Bronchial epithelial cell (primary cell): Measurements from ENCODE around the gene ARID5A. TPM values are rescaled to one million over a fixed set of nuclear protein-coding genes. Genes with fewer than 3 reads are reported as not detected.

ENCODE experiments used
- DNase-seq: peaks from one replicate; pipeline ENCODE4 v3.0.0-alpha.2; 2010; ENCODE audit warnings: low read depth
- FAIRE-seq: peaks from 2 replicates; lab custom pipeline; 2011; peaks lifted over from hg19 to GRCh38; lab: Jason Lieb, UNC
- H3K27me3 ChIP-seq: 2 replicates; pipeline ENCODE4 v1.5.1; 2011; ENCODE audit warnings: low read length; ENCODE audit not compliant: control insufficient read depth, insufficient read depth
- H3K36me3 ChIP-seq: 2 replicates; pipeline ENCODE4 v1.5.1; 2011; ENCODE audit warnings: low read length; ENCODE audit not compliant: control insufficient read depth, insufficient read depth
- H3K4me3 ChIP-seq: 2 replicates; pipeline ENCODE4 v1.5.1; 2011; ENCODE audit warnings: mild to moderate bottlenecking, low read depth, low read length, control low read depth
- total RNA-seq: library from RNA; depleted of rRNA; stranded (reverse); fragments of >200 nt; gene quantifications from 2 replicates; pipeline ENCODE4 v1.2.1, GENCODE V29; 2014
- TF ChIP-seq, protein P1 (sequence below): IDR thresholded peaks from 2 replicates; pipeline ENCODE4 v1.5.1; 2011; ENCODE audit warnings: mild to moderate bottlenecking, moderate library complexity, low read length, control low read depth, inconsistent platforms; ENCODE audit not compliant: insufficient read depth, severe bottlenecking

The ARID5A gene
- total RNA-seq, 1 donor from 2014 or later, result 2.9 TPM

DNA sequence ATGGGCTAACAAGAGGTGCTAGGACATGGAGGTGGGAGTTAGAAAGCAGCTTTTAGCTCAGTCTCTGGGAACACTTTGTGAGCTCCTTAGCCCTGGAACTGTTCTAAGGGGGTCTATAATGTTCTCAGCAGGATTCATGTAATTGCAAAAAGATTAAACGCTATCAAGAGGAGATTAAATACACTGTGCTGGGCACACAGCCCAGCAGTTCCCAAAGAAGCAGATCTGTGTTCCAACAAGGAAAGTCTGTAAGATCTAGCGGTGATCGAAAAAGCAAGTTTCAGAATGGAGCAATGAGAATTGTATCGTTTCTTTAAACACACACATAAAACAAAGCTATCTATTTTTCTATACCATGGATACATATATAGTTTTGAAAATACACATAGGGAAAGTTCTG is 2.4 kb upstream of the ARID5A start:
- H3K36me3 ChIP-seq, result no peaks in the 10 kb centered on the region
- FAIRE-seq, result no peak
- H3K27me3 ChIP-seq, result peaks cover 1% of the 10 kb centered on the region
- DNase-seq, result no peak
- no peak overlapping the region for H3K4me3 ChIP-seq
- TF ChIP-seq, protein P1, sequence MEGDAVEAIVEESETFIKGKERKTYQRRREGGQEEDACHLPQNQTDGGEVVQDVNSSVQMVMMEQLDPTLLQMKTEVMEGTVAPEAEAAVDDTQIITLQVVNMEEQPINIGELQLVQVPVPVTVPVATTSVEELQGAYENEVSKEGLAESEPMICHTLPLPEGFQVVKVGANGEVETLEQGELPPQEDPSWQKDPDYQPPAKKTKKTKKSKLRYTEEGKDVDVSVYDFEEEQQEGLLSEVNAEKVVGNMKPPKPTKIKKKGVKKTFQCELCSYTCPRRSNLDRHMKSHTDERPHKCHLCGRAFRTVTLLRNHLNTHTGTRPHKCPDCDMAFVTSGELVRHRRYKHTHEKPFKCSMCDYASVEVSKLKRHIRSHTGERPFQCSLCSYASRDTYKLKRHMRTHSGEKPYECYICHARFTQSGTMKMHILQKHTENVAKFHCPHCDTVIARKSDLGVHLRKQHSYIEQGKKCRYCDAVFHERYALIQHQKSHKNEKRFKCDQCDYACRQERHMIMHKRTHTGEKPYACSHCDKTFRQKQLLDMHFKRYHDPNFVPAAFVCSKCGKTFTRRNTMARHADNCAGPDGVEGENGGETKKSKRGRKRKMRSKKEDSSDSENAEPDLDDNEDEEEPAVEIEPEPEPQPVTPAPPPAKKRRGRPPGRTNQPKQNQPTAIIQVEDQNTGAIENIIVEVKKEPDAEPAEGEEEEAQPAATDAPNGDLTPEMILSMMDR, result no peak

DNA sequence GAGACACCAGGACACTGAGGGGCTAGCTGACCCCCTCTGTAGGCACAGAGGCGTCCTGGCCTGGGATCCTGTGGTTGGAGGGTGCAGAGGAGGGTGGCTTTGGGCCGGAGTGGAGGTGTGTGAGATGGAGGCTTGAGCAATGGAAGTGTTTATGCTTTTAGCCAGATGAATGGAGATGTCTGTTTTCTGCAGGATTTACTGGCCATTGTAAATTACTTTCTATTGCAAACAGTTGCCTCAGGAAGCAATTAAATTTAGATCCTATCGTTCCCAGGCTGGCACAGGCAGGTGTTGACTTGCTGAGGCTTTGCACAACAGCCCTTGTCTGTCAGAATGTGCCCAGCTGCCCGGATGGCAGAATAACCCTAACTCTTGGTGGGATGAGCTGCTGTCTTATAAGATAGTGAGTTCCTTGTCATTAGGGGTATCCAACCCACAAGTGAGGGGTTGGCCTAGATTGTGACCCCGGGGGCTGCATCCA is 1.8 kb upstream of the ARID5A start:
- no peak overlapping the region for H3K4me3 ChIP-seq
- TF ChIP-seq, protein P1, result no peak
- no peak for FAIRE-seq
- peak; percentile 71 for DNase-seq
- peaks cover 1% of the 10 kb centered on the region for H3K27me3 ChIP-seq
- H3K36me3 ChIP-seq, result no peaks in the 10 kb centered on the region

DNA sequence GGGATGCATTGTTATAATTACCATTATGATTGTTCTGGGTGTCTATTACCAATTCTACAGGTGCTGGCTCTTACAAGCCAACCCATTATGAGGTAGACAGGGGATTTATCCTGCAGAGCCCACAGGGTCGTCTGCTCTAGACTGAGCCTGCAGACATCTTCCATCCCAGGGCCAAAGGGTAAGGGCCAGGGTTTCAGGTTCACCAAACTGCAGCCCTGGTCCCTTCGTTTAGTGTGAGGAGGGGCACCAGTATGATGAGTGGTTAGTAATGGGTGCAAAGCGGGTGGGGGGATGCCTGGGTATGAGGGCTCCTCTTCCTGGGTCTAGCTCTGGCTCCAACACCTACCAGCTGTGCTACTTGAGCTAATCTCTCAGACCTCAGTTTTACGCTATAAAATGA is 1.2 kb upstream of the ARID5A start:
- FAIRE-seq (no peak), DNase-seq (no peak)
- Histone ChIP-seq H3K36me3 (no peaks in the 10 kb centered on the region), H3K4me3 (no peak overlapping the region), H3K27me3 (peaks cover 1% of the 10 kb centered on the region)
- TF ChIP-seq, protein P1, result no peak

DNA sequence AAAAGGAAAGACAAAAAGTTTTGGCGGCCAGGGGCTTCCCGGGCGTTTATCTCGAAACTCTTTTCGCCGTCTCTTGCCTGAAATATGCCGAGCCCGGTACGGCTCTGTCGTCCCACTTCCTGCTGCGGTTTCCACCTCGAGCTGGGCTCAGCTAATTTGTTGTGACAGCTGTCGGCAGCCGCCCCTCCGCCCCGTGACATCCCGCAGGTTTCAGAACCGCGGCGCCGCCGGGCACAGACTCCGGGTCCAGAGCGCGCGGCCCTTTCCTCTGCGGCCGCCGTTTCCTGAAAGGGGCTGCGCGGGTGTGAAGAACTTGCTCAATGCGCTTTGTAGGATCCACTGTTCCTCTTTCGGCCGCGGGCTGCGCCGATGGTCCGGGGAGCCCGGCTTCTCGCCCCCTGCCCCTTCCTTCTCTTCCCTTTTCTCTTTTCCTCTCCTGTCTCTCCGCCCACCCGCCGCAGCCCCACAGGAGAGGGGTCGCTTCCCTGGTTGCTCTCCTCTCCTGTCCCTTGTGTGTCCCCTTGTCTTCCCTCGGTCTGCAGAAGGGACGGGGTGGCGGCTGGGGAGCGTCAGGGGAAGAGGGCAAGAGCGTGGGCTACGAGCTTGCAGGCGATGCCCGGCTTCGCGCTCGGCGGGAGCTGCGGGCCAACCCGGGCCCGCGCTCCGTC is 648 bp downstream of the ARID5A start:
- no peak for FAIRE-seq
- DNase-seq, result no peak
- Histone ChIP-seq H3K4me3 (peak overlapping the region; percentile 51), H3K27me3 (no peaks in the 10 kb centered on the region), H3K36me3 (no peaks in the 10 kb centered on the region)
- TF ChIP-seq, protein P1, result no peak

DNA sequence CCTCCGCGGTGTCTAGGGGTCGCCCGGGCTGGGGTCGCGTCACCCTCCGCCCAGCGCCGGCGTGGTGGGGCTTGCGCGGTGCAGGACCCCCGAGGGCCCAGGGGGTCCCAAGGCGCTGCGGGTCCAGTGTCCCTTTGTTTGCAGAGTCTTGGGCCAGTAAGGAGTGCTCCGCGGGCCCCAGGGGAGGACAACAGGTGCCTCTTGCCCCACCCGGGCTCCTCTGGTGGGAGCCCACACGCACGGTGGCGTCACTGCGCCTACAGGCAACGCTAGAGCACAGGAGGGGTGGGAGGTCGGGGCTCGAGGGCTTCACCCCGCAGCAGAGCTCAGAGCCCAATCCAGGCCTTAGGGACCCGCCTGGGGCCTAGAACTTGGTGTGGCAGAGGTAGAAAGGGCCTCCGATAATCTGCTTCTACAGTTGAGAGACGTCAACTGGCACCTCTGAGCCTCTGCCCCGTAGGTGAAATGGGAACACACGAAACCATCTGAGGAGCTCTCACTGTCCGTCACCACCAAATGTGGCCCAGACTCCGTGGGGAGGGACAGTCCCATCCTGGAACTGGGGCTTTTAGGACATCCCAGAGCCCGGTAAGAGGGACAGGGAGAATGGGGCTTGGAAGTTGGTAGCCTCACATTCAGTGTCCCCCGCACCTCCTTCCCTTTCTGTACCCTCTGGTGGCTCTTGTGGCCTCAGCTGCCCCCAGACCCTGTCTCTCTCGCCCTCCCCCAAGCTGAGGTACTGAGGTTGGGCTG is 1.4 kb downstream of the ARID5A start:
- FAIRE-seq (no peak), DNase-seq (no peak)
- H3K27me3 ChIP-seq, result no peaks in the 10 kb centered on the region
- no peaks in the 10 kb centered on the region for H3K36me3 ChIP-seq
- peak overlapping the region; percentile 51 for H3K4me3 ChIP-seq
- TF ChIP-seq, protein P1, result no peak
